Astrocyte (in vitro differentiated cells and primary cell): ENCODE data around the gene ACP4. TPM values are rescaled to one million over a fixed set of nuclear protein-coding genes. Genes with fewer than 3 reads are reported as not detected.

ENCODE experiments used
- DNase-seq: peaks from one replicate; pipeline ENCODE4 v3.0.0-alpha.2; 2010; ENCODE audit warnings: low read depth
- FAIRE-seq: peaks from 2 replicates; lab custom pipeline; 2011; peaks lifted over from hg19 to GRCh38; lab: Jason Lieb, UNC
- H2AFZ ChIP-seq: 2 replicates; pipeline ENCODE4 v1.6.0; 2012; ENCODE audit warnings: low read depth, low read length, inconsistent platforms
- H3K27ac ChIP-seq: 2 replicates; pipeline ENCODE4 v1.5.1; 2011; ENCODE audit warnings: low read depth, low read length, inconsistent platforms
- H3K27me3 ChIP-seq: 2 replicates; pipeline ENCODE4 v1.6.0; 2011; ENCODE audit warnings: low read length, inconsistent platforms; ENCODE audit not compliant: insufficient read depth
- H3K36me3 ChIP-seq: 2 replicates; pipeline ENCODE4 v1.5.1; 2011; ENCODE audit warnings: low read length, inconsistent platforms; ENCODE audit not compliant: insufficient read depth
- H3K4me1 ChIP-seq: 2 replicates; pipeline ENCODE4 v1.5.1; 2011; ENCODE audit warnings: low read length, inconsistent platforms; ENCODE audit not compliant: insufficient read depth
- H3K4me2 ChIP-seq: 2 replicates; pipeline ENCODE4 v1.6.0; 2012; ENCODE audit warnings: low read length, inconsistent platforms
- H3K4me3 ChIP-seq: 2 replicates; pipeline ENCODE4 v1.5.1; 2011; ENCODE audit warnings: low read depth, mild to moderate bottlenecking, low read length, inconsistent platforms; ENCODE audit not compliant: insufficient read depth
- H3K79me2 ChIP-seq: 2 replicates; pipeline ENCODE4 v1.6.0; 2012; ENCODE audit warnings: mild to moderate bottlenecking, low read length, inconsistent platforms; ENCODE audit not compliant: insufficient read depth
- H3K9ac ChIP-seq: 2 replicates; pipeline ENCODE4 v1.6.0; 2012; ENCODE audit warnings: mild to moderate bottlenecking, low read length, inconsistent platforms
- H3K9me3 ChIP-seq: 2 replicates; pipeline ENCODE4 v1.5.1; 2012; ENCODE audit warnings: low read depth, mild to moderate bottlenecking, low read length, inconsistent platforms; ENCODE audit not compliant: insufficient read depth
- H4K20me1 ChIP-seq: 2 replicates; pipeline ENCODE4 v1.6.0; 2012; ENCODE audit warnings: low read length, inconsistent platforms; ENCODE audit not compliant: insufficient read depth
- H3K27ac Mint-ChIP-seq: one replicate; pipeline ENCODE4 v1.8.0; 2021; ENCODE audit warnings: mild to moderate bottlenecking, mixed read lengths; ENCODE audit not compliant: unreplicated experiment
- H3K27me3 Mint-ChIP-seq: one replicate; pipeline ENCODE4 v1.8.0; 2021; ENCODE audit warnings: low read depth, mixed read lengths; ENCODE audit not compliant: unreplicated experiment
- H3K36me3 Mint-ChIP-seq: one replicate; pipeline ENCODE4 v1.8.0; 2021; ENCODE audit warnings: low read depth, mixed read lengths; ENCODE audit not compliant: unreplicated experiment
- H3K4me1 Mint-ChIP-seq: one replicate; pipeline ENCODE4 v1.8.0; 2021; ENCODE audit warnings: low read depth, mixed read lengths; ENCODE audit not compliant: unreplicated experiment
- H3K4me3 Mint-ChIP-seq: one replicate; pipeline ENCODE4 v1.8.0; 2021; ENCODE audit warnings: mild to moderate bottlenecking, moderate library complexity, mixed read lengths; ENCODE audit not compliant: unreplicated experiment
- H3K9me3 Mint-ChIP-seq: one replicate; pipeline ENCODE4 v1.8.0; 2021; ENCODE audit warnings: mild to moderate bottlenecking, mixed read lengths; ENCODE audit not compliant: unreplicated experiment
- EZH2 ChIP-seq: IDR thresholded peaks from 2 replicates; pipeline ENCODE4 v1.6.1; 2012; ENCODE audit warnings: mild to moderate bottlenecking, low read length, inconsistent platforms; ENCODE audit not compliant: insufficient read depth
- total RNA-seq: library from RNA; stranded (reverse); gene quantifications from 2 replicates; pipeline ENCODE4 v1.2.1, GENCODE V29; 2021
- TF ChIP-seq, protein P1 (sequence below): IDR thresholded peaks from 2 replicates; pipeline ENCODE4 v1.5.1; 2011; ENCODE audit warnings: low read depth, mild to moderate bottlenecking, inconsistent platforms, low read length, moderate library complexity; ENCODE audit not compliant: insufficient read depth

Gene ACP4
- total RNA-seq, 1 donor from 2014 or later, result not detected

- no peak for FAIRE-seq
- H3K4me1 ChIP-seq, result no peaks in the 10 kb centered on the region
- no peak overlapping the region for H3K27ac ChIP-seq
- TF ChIP-seq EZH2, result no peak
- TF ChIP-seq, protein P1, sequence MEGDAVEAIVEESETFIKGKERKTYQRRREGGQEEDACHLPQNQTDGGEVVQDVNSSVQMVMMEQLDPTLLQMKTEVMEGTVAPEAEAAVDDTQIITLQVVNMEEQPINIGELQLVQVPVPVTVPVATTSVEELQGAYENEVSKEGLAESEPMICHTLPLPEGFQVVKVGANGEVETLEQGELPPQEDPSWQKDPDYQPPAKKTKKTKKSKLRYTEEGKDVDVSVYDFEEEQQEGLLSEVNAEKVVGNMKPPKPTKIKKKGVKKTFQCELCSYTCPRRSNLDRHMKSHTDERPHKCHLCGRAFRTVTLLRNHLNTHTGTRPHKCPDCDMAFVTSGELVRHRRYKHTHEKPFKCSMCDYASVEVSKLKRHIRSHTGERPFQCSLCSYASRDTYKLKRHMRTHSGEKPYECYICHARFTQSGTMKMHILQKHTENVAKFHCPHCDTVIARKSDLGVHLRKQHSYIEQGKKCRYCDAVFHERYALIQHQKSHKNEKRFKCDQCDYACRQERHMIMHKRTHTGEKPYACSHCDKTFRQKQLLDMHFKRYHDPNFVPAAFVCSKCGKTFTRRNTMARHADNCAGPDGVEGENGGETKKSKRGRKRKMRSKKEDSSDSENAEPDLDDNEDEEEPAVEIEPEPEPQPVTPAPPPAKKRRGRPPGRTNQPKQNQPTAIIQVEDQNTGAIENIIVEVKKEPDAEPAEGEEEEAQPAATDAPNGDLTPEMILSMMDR, result no peak
- H3K36me3 ChIP-seq, result no peaks in the 10 kb centered on the region
- no peaks in the 10 kb centered on the region for H3K9me3 ChIP-seq
- H3K4me3 ChIP-seq, result no peak overlapping the region
- Mint-ChIP-seq H3K36me3 (no peaks in the 10 kb centered on the region), H3K4me1 (no peaks in the 10 kb centered on the region), H3K27me3 (peaks cover 38% of the 10 kb centered on the region), H3K27ac (no peak overlapping the region), H3K4me3 (no peak overlapping the region), H3K9me3 (peaks cover 13% of the 10 kb centered on the region)
- no peak for DNase-seq
- no peaks in the 10 kb centered on the region for H4K20me1 ChIP-seq
- H2AFZ ChIP-seq, result no peak overlapping the region
- no peak overlapping the region for H3K9ac ChIP-seq
- H3K27me3 ChIP-seq, result no peaks in the 10 kb centered on the region
- H3K79me2 ChIP-seq, result no peaks in the 10 kb centered on the region
- H3K4me2 ChIP-seq, result no peak overlapping the region
Observed at GRCh38 chr19:50844296-50844935, 54.2 kb downstream of the ACP4 start.

Other genes starting within 250 kb of the ACP4 start
- not detected in 2 replicates for gene LRRC4B, start 222.0 kb upstream of the ACP4 start, total RNA-seq
- gene SYT3, start 150.5 kb upstream of the ACP4 start, total RNA-seq, result not detected in 2 replicates
- gene C19orf81, start 141.0 kb upstream of the ACP4 start, total RNA-seq, result not detected in 2 replicates
- gene SHANK1, start 70.6 kb upstream of the ACP4 start, total RNA-seq, result not detected in 2 replicates
- gene CLEC11A, start 67.1 kb upstream of the ACP4 start, total RNA-seq, result not detected in 2 replicates
- not detected in 2 replicates for gene GPR32, start 20.0 kb upstream of the ACP4 start, total RNA-seq
- not detected in 2 replicates for gene KLK1, start 33.4 kb downstream of the ACP4 start, total RNA-seq
- gene KLK15, start 43.2 kb downstream of the ACP4 start, total RNA-seq, result not detected in 2 replicates
- not detected in 2 replicates for gene KLK3, start 64.5 kb downstream of the ACP4 start, total RNA-seq
- not detected in 2 replicates for gene KLK2, start 83.0 kb downstream of the ACP4 start, total RNA-seq
- not detected in 2 replicates for gene KLK4, start 121.0 kb downstream of the ACP4 start, total RNA-seq
- gene KLK5, start 162.6 kb downstream of the ACP4 start, total RNA-seq, result not detected in 2 replicates
- gene KLK6, start 179.2 kb downstream of the ACP4 start, total RNA-seq, result 2.7 and 3.5 TPM in 2 replicates
- gene KLK7, start 193.5 kb downstream of the ACP4 start, total RNA-seq, result not detected in 2 replicates
- gene KLK8, start 211.2 kb downstream of the ACP4 start, total RNA-seq, result not detected in 2 replicates
- gene KLK10, start 229.3 kb downstream of the ACP4 start, total RNA-seq, result 0.19 and 0.30 TPM in 2 replicates
- gene KLK11, start 236.2 kb downstream of the ACP4 start, total RNA-seq, result not detected in 2 replicates
- gene KLK12, start 244.6 kb downstream of the ACP4 start, total RNA-seq, result not detected in 2 replicates